DMS53 treated with DMSO at 0.1 percent for 48 hours (cell line): ENCODE results near the gene SYDE2.
"Not testable (repeated sequence)": the region's sequence is repeated elsewhere in the genome, so short reads cannot be mapped to it uniquely, and the experiment has no call there.

Source experiments
- DNase-seq: peaks from one replicate; lab custom pipeline; 2025; ENCODE audit not compliant: unreplicated experiment; lab: John Stamatoyannopoulos, UW

The SYDE2 gene

DNA sequence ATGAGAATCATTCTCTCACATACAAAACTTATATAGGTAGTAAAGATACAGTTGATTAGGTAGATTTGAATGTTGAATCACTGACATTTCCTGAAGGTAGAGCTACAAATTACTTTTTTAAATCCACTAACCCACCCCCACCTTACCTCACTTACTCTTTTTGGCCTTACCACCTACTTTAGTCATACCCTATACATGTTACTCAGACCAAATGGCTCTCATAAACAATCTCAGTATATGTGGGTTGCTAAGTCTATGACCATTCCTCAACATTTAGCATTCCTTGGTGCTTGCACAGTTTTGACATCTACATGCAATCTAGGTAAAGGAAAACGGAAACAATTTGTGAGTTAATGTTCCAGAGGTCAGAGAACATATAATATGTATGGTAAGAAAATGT is 26.3 kb downstream of the SYDE2 start:
- DNase-seq: no peak

GRCh38 chr1:85172684-85173337 is 28.0 kb downstream of the SYDE2 start:
- DNase-seq: no peak

- DNase-seq: no peak
Measured at GRCh38 chr1:85171721-85172120, 29.1 kb downstream of the SYDE2 start.

DNA sequence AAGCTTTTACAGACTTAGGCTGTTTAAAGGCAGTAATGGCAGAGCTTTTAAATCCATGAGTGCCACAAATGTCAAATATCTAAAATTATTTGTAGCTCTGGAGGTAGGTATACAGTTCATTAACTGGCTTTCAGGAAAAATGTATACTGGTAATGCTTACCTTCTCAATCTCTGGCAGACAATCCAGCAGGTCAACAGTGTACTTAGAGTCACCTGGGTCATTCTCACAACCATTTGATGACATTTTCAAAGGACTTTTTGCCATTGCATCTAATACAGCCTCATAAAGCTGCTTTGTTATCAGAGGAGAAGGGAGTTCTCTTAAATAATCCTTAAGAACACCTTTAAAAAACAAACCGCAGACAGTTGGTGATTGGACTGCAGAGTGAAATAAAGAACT is 31.9 kb downstream of the SYDE2 start:
- DNase-seq: no peak

- no peak for DNase-seq
Measured at GRCh38 chr1:85166351-85166750, 34.5 kb downstream of the SYDE2 start.

DNA sequence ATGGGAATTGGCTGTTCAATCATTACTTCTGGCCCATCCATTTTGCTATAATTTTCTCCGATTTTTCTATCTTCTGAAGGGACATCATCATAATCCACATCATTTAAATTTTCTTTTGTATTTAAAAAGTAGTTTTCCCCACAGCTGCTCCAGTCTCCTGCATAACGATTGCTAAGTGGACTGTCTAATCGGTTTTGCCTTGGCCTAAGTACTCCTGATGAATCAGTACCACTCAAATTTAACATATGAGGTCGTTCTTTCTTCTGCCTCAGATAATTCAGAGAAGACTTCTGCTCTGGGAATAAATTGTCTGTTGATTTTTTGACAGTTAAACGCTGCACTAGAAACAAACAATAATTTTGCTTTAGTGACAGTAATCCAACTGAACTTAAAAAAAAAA is 41.9 kb downstream of the SYDE2 start:
- DNase-seq: no peak

DNA sequence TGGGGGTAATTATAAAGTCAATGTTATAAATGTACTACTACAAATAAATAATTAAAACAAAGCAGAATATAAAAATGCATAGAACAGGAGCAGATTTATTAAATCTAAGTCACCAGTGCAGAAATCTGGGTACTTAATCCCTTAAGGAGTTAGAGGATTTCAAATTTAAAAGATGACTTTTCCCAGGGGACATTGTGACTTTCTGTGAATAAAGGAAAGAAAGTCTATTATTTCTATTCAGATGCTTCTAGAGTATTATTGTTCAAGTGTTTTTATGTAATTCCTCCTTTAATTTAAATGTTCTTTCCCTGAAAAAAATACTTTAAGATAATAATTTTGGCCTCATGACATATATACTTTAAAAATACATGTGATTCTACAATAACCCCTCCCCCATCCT is 43.4 kb downstream of the SYDE2 start:
- DNase-seq: no peak

- DNase-seq: no peak
Measured at GRCh38 chr1:85153149-85153891, 47.5 kb downstream of the SYDE2 start.

GRCh38 chr1:85151446-85151845 is 49.4 kb downstream of the SYDE2 start:
- DNase-seq: no peak

DNA sequence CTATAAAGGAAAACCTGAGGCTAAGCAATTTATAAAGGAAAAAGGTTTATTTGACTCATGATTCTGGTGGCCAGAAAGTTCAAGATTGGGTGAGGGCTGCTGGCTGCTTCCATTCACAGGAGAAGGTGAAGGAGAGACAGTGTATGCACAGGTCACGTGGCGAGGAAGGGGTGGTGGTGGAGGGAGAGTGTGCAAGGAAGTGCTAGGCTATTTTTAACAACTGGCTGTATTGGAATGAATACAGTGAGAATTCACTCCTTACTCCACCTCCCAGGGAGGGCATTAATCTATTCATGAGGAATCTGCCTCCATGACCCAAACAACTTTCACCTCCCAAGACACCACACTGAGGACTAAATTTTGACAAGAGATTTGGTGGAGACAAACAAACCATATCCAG is 51.0 kb downstream of the SYDE2 start:
- no peak for DNase-seq

- no peak for DNase-seq
Measured at GRCh38 chr1:85148524-85149250, 52.1 kb downstream of the SYDE2 start.

DNA sequence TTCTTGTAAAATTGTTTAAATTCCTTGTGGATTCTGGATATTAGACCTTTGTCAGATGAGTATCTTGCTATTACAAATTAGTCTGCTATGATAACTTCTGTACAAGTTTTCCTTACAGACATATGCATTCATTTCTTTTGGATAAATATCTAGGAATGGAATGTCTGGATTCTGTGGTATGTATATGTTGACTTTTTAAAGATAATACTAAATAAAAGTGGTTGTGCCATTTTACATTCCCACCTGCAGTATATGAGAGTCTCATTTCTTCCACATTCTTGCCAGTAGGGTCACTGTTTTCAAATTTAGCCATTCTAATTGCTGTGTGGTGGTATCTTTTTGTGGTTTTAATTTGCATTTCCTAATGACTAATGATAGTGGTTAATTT is 53.9 kb downstream of the SYDE2 start:
- no peak for DNase-seq

- DNase-seq: not testable (repeated sequence)
Measured at GRCh38 chr1:85146298-85146971, 54.4 kb downstream of the SYDE2 start.

GRCh38 chr1:85144351-85144750 is 56.5 kb downstream of the SYDE2 start:
- DNase-seq: no peak

GRCh38 chr1:85142753-85143152 is 58.1 kb downstream of the SYDE2 start:
- DNase-seq: no peak

GRCh38 chr1:85138439-85138838 is 62.4 kb downstream of the SYDE2 start:
- DNase-seq: not testable (repeated sequence)

DNA sequence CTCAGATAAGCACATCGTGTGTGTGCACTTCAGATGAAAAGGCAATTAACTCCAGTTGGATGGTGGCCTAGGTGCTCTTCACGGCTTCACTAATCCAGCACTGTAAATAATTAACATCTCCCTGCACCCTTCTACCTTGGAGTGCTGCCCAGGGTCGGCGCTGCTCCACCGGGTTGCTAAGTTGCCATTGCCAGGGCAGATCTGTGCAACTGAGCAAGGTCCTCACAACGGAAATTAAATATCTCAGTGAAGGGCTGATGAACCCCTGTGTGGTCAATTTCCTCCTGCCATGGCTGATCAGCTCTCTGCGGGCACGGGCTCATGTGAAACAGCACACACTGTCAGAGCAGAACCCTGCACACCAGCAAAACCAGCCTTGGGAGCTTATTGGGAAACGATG is 63.2 kb downstream of the SYDE2 start:
- peak; percentile 99 for DNase-seq

GRCh38 chr1:85135392-85135798 is 65.4 kb downstream of the SYDE2 start:
- peak; percentile 94 for DNase-seq

DNA sequence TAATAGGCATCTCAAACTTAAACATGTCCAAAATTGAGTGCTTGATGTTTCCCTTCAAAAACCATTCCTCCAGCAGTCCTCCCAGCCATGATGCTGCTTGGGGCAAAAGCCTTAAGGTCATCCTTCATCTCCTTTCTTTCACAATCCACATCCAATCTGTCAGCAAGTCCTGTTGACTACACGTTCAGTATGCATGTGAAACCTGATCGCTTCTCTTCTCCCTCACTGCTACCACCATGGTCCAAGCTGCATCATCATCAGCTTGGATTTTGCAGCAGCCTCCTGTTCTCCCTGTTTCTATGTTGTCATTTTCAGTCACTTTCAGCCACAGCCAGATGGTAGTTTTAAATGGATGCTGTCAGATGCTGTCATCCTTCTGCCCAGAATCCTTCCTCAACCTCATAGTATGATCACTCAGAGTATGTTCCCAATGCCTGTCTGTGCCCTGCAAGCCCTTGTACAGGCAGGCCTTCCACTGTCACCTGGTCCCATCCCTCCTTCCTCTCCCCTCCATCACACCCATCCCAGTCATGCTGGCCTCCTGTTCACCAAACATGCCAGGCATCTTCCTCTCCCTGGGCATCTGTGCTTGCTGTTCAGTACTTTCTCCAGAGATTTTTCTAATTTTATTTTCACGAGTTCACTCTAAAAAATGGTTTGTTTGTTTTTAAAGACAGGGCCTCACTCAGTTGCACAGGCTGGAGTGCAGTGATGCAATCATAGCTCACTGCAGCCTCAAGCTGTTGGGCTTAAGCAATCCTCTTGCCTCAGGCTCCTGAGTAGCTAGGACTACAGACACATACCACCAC is 66.0 kb downstream of the SYDE2 start:
- peak; percentile 94 for DNase-seq

- DNase-seq: no peak
Measured at GRCh38 chr1:85133565-85134159, 67.2 kb downstream of the SYDE2 start.
